Measurements from ENCODE around the gene SCYL2. TPM values are rescaled to one million over a fixed set of nuclear protein-coding genes. Genes with fewer than 3 reads are reported as not detected.

Gene SCYL2
- total and polyA plus RNA-seq, 10 of the 15 experiments (the other 5 are each of a cell fraction or from before 2014, with no cell fraction given): 5.4 to 34.3 (median 26.9) TPM

DNA sequence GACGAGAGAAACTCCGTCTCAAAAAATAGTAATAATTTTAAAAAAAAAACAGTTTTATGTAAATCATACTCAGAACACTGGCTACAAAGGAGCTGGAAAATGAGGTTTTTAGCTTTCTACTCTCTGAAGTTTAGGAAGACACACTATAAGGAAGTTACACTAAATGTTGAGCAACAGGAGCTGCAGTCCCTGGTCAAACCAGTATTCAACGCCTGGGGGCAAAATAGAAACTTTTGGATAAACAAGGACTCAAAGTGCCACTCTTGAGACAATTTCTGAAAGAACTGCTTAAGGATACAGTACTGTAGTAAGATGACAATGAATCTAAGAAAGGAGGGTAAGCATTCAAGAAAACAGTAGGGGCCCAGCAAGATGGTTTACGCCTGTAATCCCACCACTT, 37.1 kb upstream of the SCYL2 start:
- in situ Hi-C loops (cut with MboI) (loop anchor here (5.0 to 10.0 kb wide), 2 partner anchors 175 to 317 kb away; no protein-coding TSS in a partner anchor), intact Hi-C loops (cut with micrococcal nuclease; ENCODE audit: unreplicated experiment) (no loop called here)
- no peak overlapping the region for H3K4me2 ChIP-seq (ENCODE audit: control insufficient read depth, insufficient read depth)
- SMC1A ChIA-PET (ENCODE audit: uncharacterized antibody, unreplicated experiment): interaction anchor here (1.5 kb wide), 1 partner anchor 75 kb away, joined by 3 read pairs; no protein-coding TSS in a partner anchor
- no peaks in the 10 kb centered on the region for H3K27me3 ChIP-seq (replicated peaks in 1 of 2; ENCODE audit: control insufficient read depth in 2 of 2, insufficient read depth in 2 of 2, low read length in 1 of 2)
- no peaks in the 10 kb centered on the region for H3K79me2 ChIP-seq (ENCODE audit: control insufficient read depth, insufficient read depth, low read length)
- no peak overlapping the region for H2AFZ ChIP-seq (ENCODE audit: control insufficient read depth, low read depth, low read length)
- CTCF ChIA-PET: interaction anchor here (0.6 to 3.7 kb wide), 3 partner anchors 45 to 175 kb away, joined by 3 to 17 read pairs (median 14); no protein-coding TSS in a partner anchor
- H3K9me3 ChIP-seq (replicated peaks; ENCODE audit: control insufficient read depth, insufficient read depth, low read length): no peaks in the 10 kb centered on the region
- 99% methylated on average over 4 of the region's 4 CpGs for WGBS (ENCODE audit: insufficient coverage, insufficient replicate concordance, low lambda C conversion rate, missing lambda C conversion rate)
- no peak overlapping the region for H3K9ac ChIP-seq (ENCODE audit: control insufficient read depth, insufficient read depth, low read length)
- no peak overlapping the region for H3K27ac ChIP-seq (ENCODE audit: control insufficient read depth, insufficient read depth)
- DNase-seq (ENCODE audit: low read depth, low spot score): no peak
- H4K20me1 ChIP-seq (ENCODE audit: control insufficient read depth, insufficient read depth): no peaks in the 10 kb centered on the region
- RAD21 ChIA-PET (ENCODE audit: unreplicated experiment): interaction anchor here (0.6 to 1.6 kb wide), 3 partner anchors 91 to 1220 kb away, joined by 3 to 6 read pairs (median 3); no protein-coding TSS in a partner anchor
- H3K36me3 ChIP-seq (ENCODE audit: control insufficient read depth in 2 of 2, insufficient read depth in 2 of 2, low read length in 1 of 2): no peaks in the 10 kb centered on the region
- no peak for ATAC-seq
- no peak for FAIRE-seq
- TF ChIP-seq HDAC2 (IDR thresholded peaks at IDR 0.05) (no peak), PAX5 (IDR thresholded peaks at IDR 0.05; ENCODE audit: borderline replicate concordance, low read depth, low read length) (no peak), SPI1 (IDR thresholded peaks at IDR 0.05; ENCODE audit: borderline replicate concordance, insufficient read depth, low read depth, low read length) (no peak), MTA3 (IDR thresholded peaks at IDR 0.05; ENCODE audit: borderline replicate concordance, low read length) (no peak), RELB (IDR thresholded peaks at IDR 0.05; ENCODE audit: low read depth) (no peak), ZBED1 (IDR thresholded peaks at IDR 0.05; ENCODE audit: borderline replicate concordance) (no peak), FOXM1 (IDR thresholded peaks at IDR 0.05; ENCODE audit: low read depth, low read length) (no peak), MYB (IDR thresholded peaks at IDR 0.05; ENCODE audit: borderline replicate concordance, low read depth, low read length) (no peak), NBN (IDR thresholded peaks at IDR 0.05) (no peak), ZBTB11 (CRISPR knock-in tag; IDR thresholded peaks at IDR 0.05) (no peak)
- TF ChIP-seq, protein P1, sequence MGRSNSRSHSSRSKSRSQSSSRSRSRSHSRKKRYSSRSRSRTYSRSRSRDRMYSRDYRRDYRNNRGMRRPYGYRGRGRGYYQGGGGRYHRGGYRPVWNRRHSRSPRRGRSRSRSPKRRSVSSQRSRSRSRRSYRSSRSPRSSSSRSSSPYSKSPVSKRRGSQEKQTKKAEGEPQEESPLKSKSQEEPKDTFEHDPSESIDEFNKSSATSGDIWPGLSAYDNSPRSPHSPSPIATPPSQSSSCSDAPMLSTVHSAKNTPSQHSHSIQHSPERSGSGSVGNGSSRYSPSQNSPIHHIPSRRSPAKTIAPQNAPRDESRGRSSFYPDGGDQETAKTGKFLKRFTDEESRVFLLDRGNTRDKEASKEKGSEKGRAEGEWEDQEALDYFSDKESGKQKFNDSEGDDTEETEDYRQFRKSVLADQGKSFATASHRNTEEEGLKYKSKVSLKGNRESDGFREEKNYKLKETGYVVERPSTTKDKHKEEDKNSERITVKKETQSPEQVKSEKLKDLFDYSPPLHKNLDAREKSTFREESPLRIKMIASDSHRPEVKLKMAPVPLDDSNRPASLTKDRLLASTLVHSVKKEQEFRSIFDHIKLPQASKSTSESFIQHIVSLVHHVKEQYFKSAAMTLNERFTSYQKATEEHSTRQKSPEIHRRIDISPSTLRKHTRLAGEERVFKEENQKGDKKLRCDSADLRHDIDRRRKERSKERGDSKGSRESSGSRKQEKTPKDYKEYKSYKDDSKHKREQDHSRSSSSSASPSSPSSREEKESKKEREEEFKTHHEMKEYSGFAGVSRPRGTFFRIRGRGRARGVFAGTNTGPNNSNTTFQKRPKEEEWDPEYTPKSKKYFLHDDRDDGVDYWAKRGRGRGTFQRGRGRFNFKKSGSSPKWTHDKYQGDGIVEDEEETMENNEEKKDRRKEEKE (IDR thresholded peaks at IDR 0.05): no peak
- BruUV-seq (replicated peaks): no TSS peak
- no peaks in the 10 kb centered on the region for H3K4me1 ChIP-seq (ENCODE audit: control insufficient read depth, insufficient read depth, low read length)
- H3K4me3 ChIP-seq: no peak overlapping the region
- POLR2A ChIA-PET: no interaction called here

All from GM12878 (cell line).